Lower lobe of right lung (tissue), 2 donors: ENCODE measurements around the gene SNX8. TPM values are rescaled to one million over a fixed set of nuclear protein-coding genes. Genes with fewer than 3 reads are reported as not detected.

ENCODE experiments used
- ATAC-seq, 2 donors: fragments of 200-7000 bp; cut with Tn5 transposase; one replicate each; pipeline ENCODE4 v1.9.1; 2020 to 2022; ENCODE audit warnings: mild to moderate bottlenecking in 2 of 2, moderate library complexity in 2 of 2
- DNase-seq: peaks from one replicate; pipeline ENCODE4 v3.0.0-alpha.2; 2020
- H3K27ac ChIP-seq: fragments of 200-600 bp; one replicate; pipeline ENCODE4 v1.8.0; 2022
- H3K27me3 ChIP-seq: fragments of 200-600 bp; one replicate; pipeline ENCODE4 v1.8.0; 2022; ENCODE audit warnings: low read depth
- H3K36me3 ChIP-seq: fragments of 200-600 bp; one replicate; pipeline ENCODE4 v1.8.0; 2022; ENCODE audit warnings: mild to moderate bottlenecking
- H3K4me1 ChIP-seq: fragments of 200-600 bp; one replicate; pipeline ENCODE4 v1.8.0; 2022
- H3K4me3 ChIP-seq: fragments of 200-600 bp; one replicate; pipeline ENCODE4 v1.8.0; 2022; ENCODE audit warnings: mild to moderate bottlenecking
- H3K9me3 ChIP-seq: fragments of 200-600 bp; one replicate; pipeline ENCODE4 v1.8.0; 2022
- intact Hi-C: fragments of 100-400 bp; cut with DNase I; formaldehyde crosslinking; loops from one replicate; pipeline ENCODE4 v1.11.0; 2022
- total RNA-seq: library from RNA; stranded (reverse); fragmentation: NEBNext Ultra II Directional; extraction: Animal tissue kit (Norgen Biotek cat#: 25700); gene quantifications from one replicate; pipeline ENCODE4 v1.2.1, GENCODE V29; 2021
- TF ChIP-seq, protein P1 (sequence below): fragments of 200-600 bp; IDR thresholded peaks from one replicate; pipeline ENCODE4 v1.8.0; 2022; ENCODE audit warnings: antibody characterized with exemption, mild to moderate bottlenecking
- donor health status: DM: no; HTN: yes; CAD: no; lungs with severe emphysema.

Gene SNX8
- total RNA-seq, 1 donor from 2014 or later = 43.1 TPM

DNA sequence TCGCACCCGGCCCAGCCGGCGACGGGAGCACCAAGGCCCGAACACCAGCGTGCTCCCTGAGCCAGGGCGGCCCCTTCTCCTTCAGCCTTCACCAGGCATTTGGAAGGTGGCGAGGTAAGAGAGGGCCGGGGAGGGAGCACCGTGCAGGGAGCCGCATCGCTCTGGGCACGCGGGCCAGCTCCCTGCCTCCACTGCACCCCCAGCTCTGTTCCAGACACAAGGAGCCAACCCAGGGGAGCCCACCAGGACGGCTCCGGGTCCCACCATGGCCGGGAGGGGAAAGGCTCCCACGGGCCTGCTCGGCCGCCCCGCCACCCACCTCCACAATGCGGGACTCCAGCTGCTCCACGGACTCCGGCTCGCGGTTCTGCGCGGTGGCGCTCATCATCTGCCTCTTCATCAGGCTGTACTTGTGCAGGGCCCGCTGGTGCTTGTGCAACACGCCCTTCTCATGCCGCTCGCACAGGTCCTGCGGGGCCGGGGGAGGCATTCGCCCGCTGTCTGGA is 57.1 kb downstream of the SNX8 start:
- TF ChIP-seq, protein P1, sequence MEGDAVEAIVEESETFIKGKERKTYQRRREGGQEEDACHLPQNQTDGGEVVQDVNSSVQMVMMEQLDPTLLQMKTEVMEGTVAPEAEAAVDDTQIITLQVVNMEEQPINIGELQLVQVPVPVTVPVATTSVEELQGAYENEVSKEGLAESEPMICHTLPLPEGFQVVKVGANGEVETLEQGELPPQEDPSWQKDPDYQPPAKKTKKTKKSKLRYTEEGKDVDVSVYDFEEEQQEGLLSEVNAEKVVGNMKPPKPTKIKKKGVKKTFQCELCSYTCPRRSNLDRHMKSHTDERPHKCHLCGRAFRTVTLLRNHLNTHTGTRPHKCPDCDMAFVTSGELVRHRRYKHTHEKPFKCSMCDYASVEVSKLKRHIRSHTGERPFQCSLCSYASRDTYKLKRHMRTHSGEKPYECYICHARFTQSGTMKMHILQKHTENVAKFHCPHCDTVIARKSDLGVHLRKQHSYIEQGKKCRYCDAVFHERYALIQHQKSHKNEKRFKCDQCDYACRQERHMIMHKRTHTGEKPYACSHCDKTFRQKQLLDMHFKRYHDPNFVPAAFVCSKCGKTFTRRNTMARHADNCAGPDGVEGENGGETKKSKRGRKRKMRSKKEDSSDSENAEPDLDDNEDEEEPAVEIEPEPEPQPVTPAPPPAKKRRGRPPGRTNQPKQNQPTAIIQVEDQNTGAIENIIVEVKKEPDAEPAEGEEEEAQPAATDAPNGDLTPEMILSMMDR = no peak
- DNase-seq (no peak), ATAC-seq (no peak)
- Histone ChIP-seq H3K4me1 (no peaks in the 10 kb centered on the region), H3K36me3 (peaks cover 39% of the 10 kb centered on the region), H3K9me3 (no peaks in the 10 kb centered on the region), H3K27ac (no peak overlapping the region), H3K4me3 (no peak overlapping the region), H3K27me3 (no peaks in the 10 kb centered on the region)
- intact Hi-C loops = no loop called here

DNA sequence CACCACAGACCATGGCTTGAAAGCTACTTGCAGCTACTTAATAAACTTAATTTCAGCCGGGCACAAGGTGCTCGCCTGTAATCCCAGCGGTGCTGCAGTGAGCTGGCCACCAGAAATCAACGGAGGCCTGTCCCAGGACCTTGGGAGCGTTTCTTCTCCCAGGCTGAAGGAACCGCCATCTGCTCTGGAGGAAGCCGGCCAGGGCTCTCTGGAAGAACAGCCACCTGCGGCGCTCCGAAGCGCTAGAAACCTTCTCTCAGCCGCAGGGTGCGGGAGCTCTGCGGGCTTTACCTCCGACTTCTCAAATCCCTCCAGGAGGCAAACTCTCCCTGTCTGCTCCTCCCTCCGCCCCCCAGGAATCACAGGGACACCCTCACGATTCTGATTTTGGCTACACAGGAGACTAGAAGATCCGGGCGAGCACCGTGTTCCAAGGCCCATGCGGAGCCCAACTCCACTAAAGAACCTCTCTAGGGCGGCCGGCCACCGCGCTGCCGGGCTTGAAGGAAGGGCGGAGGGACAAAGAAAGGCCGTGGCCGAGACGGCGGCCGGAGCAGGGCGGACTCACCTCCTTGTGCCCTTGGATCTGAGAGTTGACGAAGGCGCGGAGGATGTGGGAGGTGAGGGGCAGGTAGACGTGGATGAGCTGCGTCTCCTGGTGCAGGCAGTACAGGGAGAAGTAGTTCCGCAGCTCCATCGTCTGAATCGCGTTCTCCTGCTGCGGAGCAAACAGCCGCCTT is 57.8 kb downstream of the SNX8 start:
- H3K36me3 ChIP-seq = peaks cover 39% of the 10 kb centered on the region
- ATAC-seq = no peak
- H3K9me3 ChIP-seq = no peaks in the 10 kb centered on the region
- H3K4me1 ChIP-seq = no peaks in the 10 kb centered on the region
- intact Hi-C loops = no loop called here
- no peak overlapping the region for H3K4me3 ChIP-seq
- no peaks in the 10 kb centered on the region for H3K27me3 ChIP-seq
- DNase-seq = no peak
- TF ChIP-seq, protein P1 = no peak
- H3K27ac ChIP-seq = no peak overlapping the region

DNA sequence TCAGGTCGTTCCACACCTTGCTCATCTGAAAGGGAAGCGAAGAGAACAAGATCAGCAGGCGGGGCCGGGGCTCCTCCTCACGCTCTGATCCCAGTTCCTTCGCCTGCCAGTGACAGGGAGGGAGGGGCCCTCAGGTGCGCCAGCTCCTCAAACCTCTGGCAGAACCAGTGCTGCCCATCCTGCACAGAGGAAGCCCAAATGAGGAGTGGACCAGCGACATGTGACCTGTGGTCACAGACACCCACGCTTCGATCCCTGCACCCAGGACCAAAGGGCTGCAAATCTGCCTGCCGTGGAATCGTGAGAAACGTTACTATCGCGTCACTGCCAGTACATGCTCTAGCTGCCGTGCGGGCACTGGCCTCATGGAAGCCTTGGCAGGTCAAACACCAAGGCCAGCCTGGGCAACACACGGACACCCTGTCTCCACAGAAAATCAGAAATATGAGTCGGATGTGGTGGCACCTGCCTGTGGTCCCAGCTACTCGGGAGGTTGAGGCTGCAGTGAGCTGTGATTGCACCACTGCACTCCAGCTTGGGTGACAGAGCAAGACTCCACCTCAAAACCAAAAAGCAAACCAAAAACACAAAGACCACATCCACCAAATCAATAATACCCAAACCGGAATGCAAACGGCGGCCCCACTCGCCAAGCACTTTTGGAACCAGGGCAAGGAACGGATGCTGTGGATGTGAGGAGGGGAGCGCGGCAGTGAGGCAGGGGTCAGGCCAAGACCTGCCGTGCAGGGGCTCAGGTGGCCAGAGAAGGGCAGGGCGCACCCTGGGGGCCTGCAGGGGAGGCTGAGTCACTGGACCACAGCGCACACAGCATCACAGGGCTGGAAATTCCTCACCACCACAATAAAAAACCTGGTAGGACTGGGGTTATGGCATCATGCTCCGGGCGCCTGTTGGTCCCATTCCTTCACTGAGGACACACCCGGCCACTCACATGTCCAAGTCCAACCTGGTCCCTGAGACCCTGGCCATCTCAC is 58.8 kb downstream of the SNX8 start:
- intact Hi-C loops = no loop called here
- H3K4me3 ChIP-seq = no peak overlapping the region
- no peaks in the 10 kb centered on the region for H3K4me1 ChIP-seq
- DNase-seq (no peak), ATAC-seq (no peak)
- TF ChIP-seq, protein P1 = no peak
- no peak overlapping the region for H3K27ac ChIP-seq
- no peaks in the 10 kb centered on the region for H3K9me3 ChIP-seq
- H3K27me3 ChIP-seq = no peaks in the 10 kb centered on the region
- peaks cover 39% of the 10 kb centered on the region for H3K36me3 ChIP-seq

DNA sequence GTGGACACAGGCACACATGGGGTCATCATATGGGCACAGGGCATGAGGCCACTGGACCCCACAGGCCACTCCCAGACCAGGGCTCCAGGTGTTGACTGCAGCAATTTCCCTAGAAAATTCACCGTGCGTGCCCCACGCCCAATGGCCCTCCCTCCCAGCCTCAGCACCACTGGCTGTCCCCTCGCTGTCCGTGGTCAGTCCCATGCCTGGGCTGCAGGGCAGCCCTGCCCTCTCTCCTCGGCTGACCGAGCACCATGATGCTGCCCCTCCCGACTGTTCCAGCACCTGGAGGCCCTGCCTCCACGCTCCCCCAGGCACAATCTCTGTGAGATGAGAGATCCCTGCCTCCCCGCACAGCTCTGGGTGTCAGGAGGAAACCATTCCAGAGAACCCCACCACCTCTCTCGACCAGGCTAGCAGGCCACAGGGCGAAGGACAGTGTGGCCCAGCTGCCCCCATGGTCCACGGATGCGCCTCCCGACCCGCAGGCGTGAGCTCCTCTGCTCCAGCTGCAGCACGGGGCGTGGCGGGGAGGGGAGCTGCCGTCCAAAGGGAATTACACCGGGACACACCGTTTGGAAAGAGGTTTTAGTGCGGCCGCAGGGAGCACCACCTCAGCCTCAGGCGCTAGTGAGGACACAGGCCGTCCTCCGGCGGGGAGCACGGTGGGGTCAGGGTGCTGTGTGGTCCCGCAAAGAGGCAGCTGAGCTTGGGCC is 59.7 kb downstream of the SNX8 start:
- Histone ChIP-seq H3K36me3 (peaks cover 39% of the 10 kb centered on the region), H3K27ac (no peak overlapping the region), H3K4me3 (no peak overlapping the region), H3K9me3 (no peaks in the 10 kb centered on the region), H3K27me3 (no peaks in the 10 kb centered on the region), H3K4me1 (peaks cover 2% of the 10 kb centered on the region)
- intact Hi-C loops = no loop called here
- no peak for DNase-seq
- TF ChIP-seq, protein P1 = no peak
- no peak for ATAC-seq
